Activated CD8-positive, alpha-beta memory T cell treated with anti-CD3 and anti-CD28 coated beads for 24 hours (primary cell): ENCODE data around the gene CLP1.
A peak's percentile ranks its signal among the peaks of the same experiment; 100 is the strongest.

Experiments
- DNase-seq: peaks from one replicate; pipeline ENCODE4 v3.0.0-alpha.2; 2020

The CLP1 gene

GRCh38 chr11:57657194-57658022, at the start of gene CLP1:
CLP1 (plus strand) TSS chr11:57657762; CDS start chr11:57659477, 1,715 bp downstream.
- DNase-seq: peak; percentile 99

- no peak for DNase-seq
These were observed 47.4 kb upstream of the CLP1 start for GRCh38 chr11:57610170-57610569.

DNA sequence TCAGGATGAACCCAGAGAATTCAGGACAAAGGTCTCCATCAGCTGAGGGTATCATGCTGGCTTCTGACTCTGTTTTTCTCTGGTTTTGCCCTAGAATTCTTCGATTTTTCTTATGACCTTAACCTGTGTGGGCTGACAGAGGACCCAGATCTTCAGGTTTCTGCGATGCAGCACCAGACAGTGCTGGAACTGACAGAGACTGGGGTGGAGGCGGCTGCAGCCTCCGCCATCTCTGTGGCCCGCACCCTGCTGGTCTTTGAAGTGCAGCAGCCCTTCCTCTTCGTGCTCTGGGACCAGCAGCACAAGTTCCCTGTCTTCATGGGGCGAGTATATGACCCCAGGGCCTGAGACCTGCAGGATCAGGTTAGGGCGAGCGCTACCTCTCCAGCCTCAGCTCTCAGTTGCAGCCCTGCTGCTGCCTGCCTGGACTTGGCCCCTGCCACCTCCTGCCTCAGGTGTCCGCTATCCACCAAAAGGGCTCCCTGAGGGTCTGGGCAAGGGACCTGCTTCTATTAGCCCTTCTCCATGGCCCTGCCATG, 43.3 kb upstream of the CLP1 start:
- no peak for DNase-seq

GRCh38 chr11:57615308-57615707, 42.3 kb upstream of the CLP1 start:
- DNase-seq: no peak

DNA sequence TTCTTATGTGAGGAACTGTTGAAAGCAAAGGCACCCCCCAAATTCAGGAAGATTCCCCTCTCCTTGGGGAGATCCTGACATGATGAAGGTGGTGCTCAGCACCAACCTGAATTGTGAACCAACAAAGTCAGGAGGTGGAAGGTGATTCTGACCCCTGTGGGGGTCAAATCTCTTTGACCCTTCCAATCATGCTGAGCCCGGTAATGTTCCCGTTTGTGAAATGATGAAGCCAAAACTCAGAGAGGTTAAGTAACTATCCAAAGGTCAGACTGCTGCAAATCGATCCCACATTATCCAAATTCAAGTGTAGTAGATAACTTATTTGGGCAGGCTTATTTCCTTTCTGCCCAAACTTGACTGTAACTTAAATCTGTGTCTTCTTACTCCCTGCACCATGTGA, 41.0 kb upstream of the CLP1 start:
- no peak for DNase-seq

DNA sequence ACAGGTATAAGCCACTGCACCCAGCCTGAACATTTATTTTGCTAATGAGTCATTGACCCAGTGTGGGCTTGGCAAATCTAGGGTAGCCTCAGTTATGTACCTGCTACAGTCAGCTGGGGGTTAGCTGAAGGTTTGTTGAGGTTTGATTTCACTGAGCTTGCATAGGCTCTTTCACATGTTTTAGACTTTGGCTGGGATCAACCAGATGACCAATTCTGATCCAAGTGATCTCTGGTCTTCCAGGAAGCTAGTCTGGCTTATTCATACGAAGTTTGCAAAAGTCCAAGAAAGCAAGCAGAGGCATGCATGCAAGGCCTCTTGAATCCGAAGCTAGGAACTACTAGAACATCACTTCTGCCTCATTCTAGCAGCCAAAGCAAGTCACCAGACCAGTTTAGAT, 39.1 kb upstream of the CLP1 start:
- DNase-seq: no peak

- DNase-seq: no peak
These were observed 38.2 kb upstream of the CLP1 start for GRCh38 chr11:57619331-57619730.

DNA sequence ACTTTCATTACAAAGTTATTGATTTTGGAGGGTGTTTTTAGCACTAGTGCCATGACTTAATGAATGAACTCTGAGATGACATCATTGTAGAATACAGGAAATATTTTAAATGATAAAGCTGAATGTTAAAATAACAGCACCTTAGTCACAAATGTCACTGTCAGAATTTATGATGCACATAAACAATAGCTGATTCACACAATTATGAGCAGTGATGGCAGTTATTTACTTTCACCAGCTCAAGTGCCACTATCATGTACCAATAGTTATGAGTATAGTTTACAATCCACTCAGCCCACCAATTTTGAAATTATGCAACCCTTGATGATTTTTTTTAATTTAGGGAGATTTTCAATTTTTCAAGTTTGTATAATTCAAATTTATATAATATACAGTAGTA, 37.1 kb upstream of the CLP1 start:
- DNase-seq: no peak

- no peak for DNase-seq
These were observed 35.3 kb upstream of the CLP1 start for GRCh38 chr11:57622263-57622662.

- no peak for DNase-seq
These were observed 32.7 kb upstream of the CLP1 start for GRCh38 chr11:57624864-57625263.

DNA sequence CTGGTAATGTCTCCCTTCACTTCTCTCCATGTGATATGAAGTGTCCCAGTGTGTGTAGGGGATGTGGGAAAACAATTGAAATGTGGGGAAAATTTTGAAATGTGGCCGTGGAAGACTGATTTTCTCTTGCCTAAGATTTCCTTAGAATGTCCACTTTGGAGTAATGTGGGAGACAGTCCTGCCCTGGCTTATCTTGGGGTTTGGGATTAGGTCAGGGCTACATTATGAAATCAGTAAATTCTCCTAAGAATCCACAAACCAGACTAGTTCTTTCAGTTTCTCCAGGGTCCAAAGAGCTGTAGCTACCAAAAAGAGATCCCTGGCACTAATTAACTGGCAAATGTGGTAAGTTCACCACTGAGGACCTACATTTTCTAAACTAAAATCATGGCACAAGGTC, 30.7 kb upstream of the CLP1 start:
- no peak for DNase-seq

DNA sequence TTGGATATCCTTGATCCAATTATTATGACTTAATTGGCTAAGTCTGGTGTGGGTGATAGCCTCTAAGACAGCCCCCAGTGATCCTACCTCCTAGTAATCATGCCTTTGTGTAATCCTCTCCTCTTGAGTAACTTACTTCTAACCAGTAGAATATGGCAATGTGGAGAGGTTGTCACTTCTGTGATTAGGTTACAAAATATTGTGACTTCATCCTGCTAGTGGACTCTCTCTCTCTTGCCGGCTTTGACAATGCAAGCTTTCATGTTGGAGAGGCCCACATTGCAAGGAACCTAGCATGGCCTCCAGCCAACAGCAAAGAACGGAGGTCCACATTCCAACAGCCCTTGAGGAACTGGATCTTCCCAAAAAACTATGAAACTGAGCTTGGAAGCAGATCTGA, 27.4 kb upstream of the CLP1 start:
- DNase-seq: no peak

DNA sequence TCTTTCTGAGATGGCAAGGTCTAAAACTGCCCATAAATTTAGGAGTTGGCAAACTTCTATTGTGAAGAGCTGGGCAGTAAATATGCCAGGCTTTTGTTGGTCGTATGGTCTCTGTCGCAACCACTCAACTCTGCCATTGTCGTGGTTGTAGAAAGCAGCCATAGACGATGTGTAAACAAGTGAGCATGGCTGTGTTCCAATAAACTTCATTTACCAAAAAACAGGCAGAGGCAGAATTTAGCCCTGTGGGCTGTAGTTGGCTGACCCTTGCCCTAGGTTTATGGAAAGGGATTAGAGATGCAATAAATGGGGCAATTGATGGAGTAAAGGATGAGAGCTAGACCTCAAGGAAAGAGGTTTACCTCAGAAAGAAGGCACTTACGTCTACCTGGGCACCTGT, 25.4 kb upstream of the CLP1 start:
- no peak for DNase-seq

GRCh38 chr11:57633394-57634070, 24.0 kb upstream of the CLP1 start:
- no peak for DNase-seq

GRCh38 chr11:57634311-57634710, 23.3 kb upstream of the CLP1 start:
- DNase-seq: no peak

- no peak for DNase-seq
These were observed 22.3 kb upstream of the CLP1 start for GRCh38 chr11:57635246-57635645.

- no peak for DNase-seq
These were observed 19.9 kb upstream of the CLP1 start for GRCh38 chr11:57637626-57638004.

DNA sequence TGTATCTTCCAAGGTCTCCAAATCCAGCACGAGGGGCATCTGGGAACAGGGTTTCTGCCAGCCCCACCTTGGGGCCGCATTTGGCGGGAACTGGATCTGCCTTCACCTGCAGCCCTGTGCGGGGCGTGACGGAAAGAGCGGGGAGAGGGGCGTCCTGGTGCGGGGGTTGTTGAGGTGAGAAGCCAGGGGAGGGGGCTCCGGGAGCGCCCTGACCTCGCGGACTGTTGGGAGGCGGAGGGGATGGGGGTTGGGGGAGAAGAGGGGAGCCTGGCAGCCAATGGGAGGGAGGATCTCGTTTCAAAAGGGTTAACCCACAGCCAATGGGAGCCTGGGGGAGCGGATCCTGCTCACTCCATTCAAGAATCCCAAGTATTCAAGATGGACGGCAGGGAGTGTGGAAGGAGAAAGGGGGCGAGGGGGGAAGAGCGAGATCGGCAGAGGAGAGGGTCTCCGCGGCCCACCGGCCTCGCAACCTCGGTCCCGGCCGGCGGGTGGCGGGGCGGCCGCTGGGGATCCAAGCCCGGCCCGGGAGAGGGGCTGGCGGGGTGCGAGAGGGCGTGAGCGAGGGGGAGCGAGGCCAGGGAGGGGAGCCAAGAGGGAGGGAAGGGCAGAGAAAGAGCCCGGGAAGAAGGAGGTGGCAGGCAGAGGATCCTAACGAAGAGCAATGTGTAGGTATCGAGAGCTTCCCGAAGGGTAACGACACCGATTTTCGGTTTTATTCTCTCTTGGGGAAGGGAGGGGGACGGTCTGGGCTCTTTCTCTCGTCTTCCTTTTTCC, 19.4 kb upstream of the CLP1 start:
- no peak for DNase-seq

DNA sequence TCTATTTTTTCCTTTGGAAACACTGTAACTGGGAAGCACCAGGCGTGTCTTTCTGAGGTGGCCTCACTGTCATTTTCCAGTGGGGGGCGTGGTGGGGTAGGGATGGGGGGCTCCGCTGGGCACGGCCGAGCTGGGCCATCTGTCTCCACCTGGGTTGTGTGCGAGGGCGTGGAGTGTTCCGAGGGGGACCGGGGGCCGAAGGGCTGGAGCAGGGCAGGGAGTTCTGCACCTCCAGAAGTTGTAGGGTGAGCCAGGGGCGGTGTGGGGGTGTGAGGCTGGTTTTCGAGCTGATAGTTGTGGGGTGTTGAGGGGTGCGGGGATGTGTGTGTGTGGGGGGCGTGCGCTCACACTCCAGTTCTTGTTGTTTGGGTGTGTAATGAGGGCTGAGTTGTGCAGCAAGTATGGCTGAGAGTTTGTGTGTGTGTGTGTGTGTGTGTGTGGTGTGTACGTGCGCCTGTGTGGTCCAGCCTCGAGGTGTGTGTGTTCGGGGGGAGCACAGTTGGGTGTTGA, 18.7 kb upstream of the CLP1 start:
- no peak for DNase-seq

DNA sequence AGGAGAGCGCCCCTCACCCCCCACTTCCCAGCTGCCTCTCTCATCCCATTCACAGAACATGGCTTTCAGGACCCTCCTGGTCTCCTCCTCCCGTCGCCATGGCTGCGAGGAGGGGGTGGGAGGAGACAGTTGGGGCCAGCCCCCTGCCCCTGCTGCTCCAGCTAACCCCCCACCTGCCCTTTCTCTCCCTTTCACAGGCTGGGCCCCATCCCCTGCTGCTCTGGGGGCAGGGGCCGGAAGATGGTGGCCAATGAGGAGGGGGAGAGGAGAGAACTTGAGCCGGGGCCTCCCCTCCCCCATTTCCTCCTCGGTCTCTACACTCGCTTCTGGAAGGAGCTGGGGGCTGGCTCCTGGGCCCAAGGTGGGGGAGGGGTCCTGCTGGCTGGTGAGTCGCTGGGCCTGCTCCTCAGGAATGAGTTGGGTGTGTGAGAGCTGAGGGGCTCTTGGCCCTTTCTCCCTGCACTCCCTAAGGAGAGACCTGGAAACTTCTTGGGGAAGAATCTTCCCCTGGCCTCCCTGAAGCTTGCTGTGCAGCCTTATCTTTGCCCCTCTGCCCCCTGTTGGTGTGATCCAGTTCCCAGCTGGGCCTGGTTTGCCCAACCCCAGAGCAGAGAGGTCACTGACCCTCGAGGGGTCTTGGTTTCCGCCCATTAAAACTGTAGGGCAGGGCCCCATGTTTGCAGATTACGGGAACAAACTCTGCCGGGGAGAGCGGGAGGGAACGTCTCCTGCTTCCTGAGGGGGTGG, 18.1 kb upstream of the CLP1 start:
- DNase-seq: no peak

DNA sequence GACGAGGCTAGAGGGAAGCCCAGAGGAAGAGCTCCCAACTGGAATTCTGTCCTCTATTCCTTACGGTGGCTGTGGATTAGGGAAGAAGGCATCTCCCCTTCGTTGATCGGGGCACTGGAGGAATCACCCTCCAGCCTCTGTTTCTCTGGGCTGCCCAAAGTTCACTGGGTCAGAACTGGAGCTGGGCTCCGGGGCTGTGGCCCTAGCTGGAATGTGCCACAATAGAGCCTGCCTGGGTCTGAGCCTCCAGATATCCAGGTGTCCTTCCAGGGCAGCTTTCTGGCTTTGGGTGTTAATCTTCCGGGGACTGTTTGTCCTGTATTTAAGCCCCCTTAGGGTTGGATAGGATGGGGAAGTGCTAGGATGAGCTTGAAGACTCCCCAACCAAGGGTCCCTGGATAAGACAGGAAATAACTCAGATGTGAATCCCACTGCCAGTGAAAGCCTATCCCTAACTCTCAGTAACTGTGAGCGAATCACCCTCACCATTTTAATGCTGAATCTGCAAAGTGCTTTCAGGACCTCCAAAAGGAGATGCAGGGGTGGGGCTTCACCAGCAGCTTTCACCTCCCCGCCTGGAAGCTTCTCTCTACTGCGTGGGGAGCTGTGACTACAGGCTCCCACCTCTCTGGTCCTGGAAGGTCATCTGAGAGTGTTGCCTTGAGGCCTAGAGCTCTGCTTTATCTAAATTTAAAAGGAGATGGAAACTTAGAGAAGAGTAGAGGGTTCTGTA, 17.3 kb upstream of the CLP1 start:
- no peak for DNase-seq
